Stimulated activated CD4-positive, alpha-beta T cell treated with anti-CD3 and anti-CD28 coated beads, Interleukin-4, amount 100 ng/mL, for 48 hours (primary cell): Measurements from ENCODE around the gene LILRA2.
"Not testable (repeated sequence)": the region's sequence is repeated elsewhere in the genome, so short reads cannot be mapped to it uniquely, and the experiment has no call there.

Source experiments
- DNase-seq, 2 donors: peaks; one replicate each; pipeline ENCODE4 v3.0.0-alpha.2; 2020; ENCODE audit warnings: low read depth in 2 of 2

LILRA2 gene

DNA sequence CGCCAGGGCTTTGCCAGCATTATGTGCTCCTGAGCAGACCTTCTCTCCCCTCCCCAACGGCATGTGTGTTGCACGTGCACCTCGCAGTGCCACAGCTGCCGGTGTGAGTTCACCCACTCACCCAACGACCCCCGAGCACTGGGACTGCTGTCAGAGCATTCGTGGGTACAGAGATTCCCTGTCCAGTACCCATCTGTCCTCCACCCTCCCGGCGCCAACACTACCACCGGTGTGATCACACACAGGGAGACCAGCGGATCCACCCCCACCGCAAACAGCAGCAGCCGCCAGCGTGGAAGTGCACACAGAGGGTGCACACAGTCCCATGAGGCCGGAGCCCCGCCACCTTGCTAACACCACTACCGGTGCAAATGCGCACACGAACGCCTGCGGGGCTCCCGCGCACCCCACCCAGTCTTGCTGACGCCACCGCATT, 35.8 kb downstream of the LILRA2 start:
- no peak for DNase-seq

DNA sequence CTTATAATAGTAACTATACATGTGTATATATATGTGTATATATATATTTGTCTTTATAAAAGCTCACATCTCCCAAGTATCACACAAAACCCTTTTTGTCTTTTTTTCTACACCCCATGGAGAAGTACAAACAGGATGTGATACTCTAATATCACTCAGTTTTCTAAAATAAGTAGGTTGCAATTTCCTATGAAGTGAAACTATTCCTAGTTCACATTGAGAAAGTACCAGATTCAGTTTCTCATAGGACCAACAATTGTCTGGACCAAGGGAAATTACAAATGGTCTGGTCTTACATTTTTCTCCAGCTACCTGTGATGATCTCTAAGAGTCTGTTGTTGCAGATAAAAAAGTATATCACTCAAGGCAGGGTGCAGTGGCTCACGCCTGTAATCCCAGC, 38.8 kb downstream of the LILRA2 start:
- no peak for DNase-seq

DNA sequence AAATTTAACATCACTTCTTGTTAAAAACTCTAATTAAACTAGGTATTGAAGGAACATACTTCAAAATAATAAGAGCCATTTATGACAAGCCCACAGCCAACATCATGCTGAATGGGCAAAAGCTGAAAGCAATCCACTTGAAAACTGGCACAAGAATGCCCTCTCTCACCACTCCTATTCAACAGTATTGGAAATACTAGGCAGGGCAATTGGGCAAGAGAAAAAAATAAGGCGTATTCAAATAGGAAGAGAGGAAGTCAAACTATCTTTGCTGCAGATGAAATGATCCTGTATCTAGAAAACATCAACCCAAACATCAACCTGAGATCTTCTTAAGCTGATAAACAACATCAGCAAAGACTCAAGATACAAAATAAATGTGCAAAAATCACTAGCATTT, 41.1 kb downstream of the LILRA2 start:
- DNase-seq: no peak

DNA sequence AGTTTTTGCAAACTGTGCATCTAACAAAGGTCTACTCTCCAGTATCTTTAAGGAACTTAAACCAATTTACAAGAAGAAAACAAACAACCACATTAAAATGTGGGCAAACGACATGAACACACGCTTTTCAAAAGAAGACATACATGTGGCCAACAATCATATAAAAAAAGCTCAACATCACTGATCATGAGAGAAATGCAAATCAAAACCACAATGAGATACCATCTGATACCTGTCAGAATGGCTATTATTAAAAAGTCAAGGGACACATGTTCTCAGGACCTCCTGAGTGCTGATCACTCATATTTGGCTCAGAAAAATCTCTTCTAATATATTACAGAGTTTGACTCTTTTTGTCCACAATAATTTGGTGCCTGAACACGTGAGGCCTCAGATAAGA, 42.5 kb downstream of the LILRA2 start:
- DNase-seq: no peak

DNA sequence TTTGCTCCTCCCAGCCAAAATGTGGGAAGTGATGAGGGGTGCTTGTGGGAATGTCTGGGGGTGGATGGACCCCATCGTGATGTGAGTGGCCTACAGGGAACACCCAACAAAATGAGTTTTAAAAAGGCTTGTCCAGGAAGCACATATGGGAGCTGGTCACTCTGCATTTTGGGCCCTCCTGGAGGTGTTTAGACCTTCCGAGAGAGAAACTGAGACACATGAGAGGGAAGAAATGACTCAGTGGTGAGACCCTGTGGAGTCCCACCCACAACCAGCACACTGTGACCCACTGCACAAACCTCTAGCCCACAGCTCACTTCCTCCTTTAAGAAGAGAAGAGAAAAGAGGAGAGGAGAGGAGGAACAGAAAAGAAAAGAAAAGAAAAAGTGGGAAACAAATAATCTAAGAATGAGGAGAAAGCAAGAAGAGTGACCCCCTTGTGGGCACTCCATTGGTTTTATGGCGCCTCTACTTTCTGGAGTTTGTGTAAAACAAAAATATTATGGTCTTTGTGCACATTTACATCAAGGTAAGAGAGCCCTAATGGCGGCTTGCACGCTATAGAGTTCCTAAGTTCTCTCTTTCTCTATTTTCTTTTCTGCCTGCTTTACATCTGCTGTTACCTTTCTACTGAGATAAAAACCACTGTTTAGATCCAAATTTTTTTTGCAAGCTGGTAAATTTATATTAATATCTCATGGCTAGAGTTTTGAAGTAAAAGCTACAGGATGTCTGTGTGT, 43.4 kb downstream of the LILRA2 start:
- no peak for DNase-seq

DNA sequence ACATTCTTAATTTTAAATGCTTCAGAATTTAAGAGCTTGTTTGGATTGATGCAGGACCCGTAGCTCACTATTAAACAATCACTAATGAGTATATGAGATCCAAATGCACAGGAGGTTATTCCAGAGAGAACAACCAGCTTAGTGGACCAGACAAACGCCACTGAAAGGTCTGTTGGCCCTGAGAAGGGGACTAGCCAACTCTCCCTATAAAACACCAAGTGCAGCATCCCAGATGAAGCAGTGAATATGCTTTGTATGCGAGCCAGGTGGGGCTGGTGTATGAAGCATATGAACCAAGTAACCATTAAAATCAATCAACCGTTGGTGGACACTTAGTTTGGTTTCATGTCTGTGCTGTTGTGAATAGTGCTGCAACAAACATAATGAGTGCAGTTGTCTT, 46.9 kb downstream of the LILRA2 start:
- DNase-seq: no peak

DNA sequence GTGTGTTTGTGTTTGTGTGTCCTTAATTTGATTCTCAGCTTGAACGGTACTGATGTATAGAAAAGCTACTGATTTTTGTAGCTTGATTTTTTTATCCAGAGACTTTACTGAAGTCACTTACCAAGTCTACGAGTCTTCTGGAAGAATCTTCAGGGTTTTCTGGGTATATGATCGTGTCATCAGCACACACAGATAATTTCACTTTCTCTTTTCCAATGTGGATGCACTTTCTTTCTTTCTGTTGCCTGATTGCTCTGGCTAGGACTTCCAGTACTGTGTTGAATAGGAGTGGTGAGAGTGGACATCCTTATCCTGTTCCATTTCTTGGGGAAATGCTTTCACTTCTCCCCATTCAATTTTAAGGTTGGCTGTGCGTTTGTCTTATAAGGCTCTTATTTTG, 48.8 kb downstream of the LILRA2 start:
- DNase-seq: no peak

DNA sequence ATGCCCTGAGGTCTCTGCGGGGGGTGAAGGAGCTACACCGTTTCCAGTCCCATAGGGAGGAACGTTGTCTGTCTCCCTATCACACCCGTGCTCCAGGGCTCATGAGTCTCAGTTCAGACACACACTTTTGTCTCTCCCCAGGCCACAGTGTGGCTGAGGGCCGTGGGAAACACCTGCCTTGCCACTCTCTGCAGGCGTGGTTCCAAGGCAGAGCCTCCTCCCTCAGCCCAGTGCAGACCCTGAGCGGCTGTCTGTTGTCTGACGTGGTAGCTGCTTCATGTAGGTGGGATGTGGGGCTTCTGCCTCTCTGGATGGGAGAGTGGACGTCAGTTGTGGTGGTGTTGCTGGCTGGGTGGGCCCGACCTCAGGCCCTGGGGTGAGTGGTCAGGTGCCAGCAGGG, 50.6 kb downstream of the LILRA2 start:
- DNase-seq: not testable (repeated sequence)

DNA sequence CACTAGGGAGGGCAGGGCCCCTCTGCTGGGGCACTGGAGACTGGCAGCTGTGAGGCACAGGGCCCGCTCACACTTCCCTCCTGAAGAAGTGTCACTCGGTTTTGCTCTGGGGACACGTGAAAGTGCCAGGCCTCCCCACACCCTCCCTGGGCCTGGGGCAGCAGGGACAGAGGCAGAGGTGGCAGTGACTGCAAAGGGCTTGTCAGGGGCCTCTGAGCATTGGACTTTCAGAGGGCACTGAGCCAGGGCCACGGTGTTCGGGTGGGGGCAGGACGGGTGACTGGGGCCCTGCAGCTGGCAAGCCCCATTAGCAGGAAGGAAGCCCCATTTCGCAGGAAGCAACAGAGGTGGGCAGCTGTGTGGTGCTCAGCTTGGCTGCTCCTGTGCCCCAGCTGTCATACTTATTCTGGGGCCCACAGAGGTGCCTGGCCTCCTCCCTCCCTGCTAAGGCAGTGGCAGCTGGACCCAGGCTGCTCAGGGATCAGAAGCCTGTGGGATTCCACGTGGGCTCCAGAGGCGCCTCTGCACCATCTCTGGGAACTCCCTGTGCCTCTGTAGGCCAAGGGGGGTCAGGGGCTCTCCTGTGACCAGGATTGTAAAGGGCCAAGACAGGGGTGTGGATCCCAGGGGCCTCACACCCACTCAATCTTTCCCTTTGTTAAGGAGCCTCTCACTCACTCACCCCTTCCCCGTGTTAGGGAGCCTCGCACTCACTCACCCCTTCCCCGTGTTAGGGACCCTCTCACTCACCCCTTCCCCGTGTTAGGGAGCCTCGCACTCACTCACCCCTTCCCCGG, 51.5 kb downstream of the LILRA2 start:
- not testable (repeated sequence) for DNase-seq

DNA sequence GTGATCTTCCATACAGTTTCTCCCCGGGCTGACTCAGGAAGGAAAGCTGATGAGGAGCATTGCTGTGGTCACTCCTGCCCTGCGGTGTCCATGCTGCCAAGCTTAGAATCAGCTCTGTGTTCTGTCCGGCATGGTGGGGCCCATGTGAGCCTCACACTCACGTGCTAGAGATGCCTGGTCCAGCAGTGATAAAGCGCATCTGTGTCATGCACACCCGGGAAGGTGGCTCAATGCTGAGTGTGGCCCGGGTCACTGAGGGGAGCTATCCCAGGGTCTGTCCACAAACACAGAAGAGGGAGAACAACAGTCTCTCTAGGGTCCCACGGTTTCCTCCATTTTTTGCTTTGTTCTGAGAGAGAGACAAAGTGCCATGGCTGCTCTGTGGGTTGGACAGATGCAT, 53.2 kb downstream of the LILRA2 start:
- no peak for DNase-seq

DNA sequence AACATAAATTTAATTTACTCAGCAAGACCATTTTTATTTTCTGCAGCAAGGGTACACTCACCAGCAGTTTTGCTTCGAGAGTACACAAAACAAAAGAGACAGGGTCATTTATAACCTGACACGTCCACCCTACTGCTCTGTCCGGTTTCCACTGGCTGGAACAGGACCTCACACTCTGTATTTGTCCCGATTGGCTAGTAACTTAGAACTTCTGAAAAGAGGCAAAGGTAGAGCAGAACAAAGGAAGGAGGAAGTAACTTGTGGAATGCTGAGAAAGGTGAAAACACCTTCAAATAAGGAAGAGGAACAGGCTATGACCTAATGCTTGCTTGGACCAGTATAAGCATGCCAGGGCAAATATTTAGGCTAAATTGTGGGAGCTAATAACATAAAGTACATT, 54.3 kb downstream of the LILRA2 start:
- not testable (repeated sequence) for DNase-seq

DNA sequence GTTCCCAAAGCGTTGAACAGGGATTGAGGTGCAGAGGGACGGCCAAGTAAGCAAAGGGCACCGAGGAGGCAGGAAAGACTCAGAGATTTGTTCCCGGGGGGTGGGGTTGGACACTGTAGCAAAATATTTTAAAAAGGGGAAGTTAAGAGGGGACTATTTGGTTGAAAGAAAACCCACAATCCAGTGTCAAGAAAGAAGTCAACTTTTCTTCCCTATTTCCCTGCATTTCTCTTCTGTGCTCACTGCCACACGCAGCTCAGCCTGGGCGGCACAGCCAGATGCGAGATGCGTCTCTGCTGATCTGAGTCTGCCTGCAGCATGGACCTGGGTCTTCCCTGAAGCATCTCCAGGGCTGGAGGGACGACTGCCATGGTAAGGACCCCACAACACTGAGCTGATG, 56.7 kb downstream of the LILRA2 start, which contains the start of gene LILRB1:
LILRB1 (plus strand) TSS at position 223 of the 400 bp plus-strand sequence. CDS start 590 bp downstream, outside the sequence.
- DNase-seq: not testable (repeated sequence)

DNA sequence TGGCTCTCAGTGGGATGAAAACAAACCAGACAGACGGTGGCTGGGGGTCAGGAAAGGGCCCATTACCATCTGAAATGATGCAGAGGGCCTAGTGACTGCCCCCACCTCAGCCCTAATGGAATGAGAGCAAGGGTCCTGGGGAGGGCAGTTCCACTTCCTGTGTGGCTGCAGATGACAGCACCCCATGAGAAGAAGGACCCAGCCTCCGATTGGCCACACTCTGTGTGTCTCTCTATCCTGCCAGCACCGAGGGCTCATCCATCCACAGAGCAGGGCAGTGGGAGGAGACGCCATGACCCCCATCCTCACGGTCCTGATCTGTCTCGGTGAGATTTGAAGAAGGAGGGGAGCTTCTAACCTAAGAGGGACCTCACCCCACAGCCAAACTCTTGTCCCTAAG, 57.2 kb downstream of the LILRA2 start:
- DNase-seq: no peak

DNA sequence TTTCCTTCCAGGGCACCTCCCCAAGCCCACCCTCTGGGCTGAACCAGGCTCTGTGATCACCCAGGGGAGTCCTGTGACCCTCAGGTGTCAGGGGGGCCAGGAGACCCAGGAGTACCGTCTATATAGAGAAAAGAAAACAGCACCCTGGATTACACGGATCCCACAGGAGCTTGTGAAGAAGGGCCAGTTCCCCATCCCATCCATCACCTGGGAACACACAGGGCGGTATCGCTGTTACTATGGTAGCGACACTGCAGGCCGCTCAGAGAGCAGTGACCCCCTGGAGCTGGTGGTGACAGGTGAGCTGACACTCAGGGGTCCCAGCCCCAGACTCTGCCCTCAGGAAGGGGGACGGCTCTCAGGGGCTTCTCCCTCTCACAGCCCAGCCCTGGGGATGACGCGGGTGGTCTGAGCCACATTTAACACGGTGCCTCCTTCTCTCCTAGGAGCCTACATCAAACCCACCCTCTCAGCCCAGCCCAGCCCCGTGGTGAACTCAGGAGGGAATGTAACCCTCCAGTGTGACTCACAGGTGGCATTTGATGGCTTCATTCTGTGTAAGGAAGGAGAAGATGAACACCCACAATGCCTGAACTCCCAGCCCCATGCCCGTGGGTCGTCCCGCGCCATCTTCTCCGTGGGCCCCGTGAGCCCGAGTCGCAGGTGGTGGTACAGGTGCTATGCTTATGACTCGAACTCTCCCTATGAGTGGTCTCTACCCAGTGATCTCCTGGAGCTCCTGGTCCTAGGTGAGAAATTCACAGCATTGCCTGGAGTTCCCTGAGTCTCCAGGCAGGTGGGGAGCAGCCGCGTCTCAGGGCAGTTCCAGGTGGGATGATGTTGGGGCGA, 58.1 kb downstream of the LILRA2 start:
- DNase-seq: not testable (repeated sequence)

DNA sequence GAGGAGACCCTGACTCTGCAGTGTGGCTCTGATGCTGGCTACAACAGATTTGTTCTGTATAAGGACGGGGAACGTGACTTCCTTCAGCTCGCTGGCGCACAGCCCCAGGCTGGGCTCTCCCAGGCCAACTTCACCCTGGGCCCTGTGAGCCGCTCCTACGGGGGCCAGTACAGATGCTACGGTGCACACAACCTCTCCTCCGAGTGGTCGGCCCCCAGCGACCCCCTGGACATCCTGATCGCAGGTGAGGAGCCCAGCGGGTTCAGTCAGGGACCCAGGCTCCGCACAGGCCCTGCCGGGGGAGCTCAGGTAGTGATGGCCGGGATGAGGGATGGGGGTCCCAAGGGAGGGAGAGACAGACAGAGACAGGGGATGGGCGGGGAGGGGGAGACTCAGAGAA, 58.9 kb downstream of the LILRA2 start:
- not testable (repeated sequence) for DNase-seq

DNA sequence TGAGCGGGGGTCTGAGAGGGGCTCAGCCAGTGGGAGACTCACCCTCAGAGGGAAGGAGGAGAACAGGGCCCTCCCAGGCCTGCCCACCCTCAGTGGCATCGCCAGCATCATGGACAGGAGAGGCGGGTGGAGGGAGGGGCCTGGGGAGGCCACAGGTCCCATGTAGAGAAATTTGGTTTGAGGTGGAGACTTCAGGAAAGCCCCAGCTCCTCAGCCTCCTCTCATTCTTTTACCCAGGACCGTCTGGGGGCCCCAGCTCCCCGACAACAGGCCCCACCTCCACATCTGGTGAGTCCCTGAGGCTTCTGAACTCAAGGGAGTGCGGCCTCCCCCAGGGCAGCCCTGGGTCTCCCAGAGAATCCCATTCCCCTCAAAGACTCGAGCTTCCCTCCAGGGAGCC, 59.8 kb downstream of the LILRA2 start:
- no peak for DNase-seq

DNA sequence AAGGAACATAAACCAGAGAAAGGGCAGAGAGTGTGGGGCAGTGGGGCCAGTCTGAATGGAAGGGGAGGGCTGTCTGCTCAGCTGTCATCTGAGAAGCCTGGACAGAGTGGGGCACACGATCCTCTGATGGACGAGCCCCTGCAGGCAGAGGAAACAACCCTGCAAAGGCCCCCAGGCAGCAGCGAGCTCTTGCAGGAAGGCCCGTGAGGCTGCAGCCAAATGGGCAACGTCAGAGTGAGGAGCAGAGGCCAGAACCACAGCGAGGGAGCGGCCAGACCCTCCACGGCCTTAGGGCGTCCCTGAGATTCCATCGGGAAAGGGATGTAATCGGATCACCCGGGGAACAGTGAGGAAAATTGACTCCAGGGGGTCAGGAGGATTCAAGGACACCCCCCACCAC, 62.5 kb downstream of the LILRA2 start:
- not testable (repeated sequence) for DNase-seq

DNA sequence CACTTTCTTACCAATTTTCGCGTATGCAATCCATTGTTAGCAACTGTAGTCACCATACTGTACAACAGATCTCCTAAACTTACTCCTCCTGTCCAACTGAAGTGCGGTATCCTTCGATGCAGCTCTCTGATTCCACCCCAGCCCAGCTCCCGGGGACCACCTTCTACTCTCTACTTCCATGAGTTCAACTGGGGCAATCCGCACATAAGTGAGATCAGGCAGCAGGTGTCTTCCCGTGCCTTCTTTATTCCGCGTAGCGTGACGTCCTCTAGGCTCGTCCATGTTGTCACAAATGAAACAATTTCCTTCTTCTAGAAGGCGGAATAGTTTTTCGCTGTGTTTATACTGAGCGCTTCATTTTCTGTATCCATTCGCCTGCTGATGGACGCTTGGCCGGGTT, 65.1 kb downstream of the LILRA2 start:
- DNase-seq: no peak
